H1 (cell line): Measurements from ENCODE around the gene EMC1. TPM values are rescaled to one million over a fixed set of nuclear protein-coding genes. Genes with fewer than 3 reads are reported as not detected.

Experiments
- FOSL1 ChIP-seq: IDR thresholded peaks from 2 replicates; pipeline ENCODE4 v1.6.1; 2011; ENCODE audit warnings: mild to moderate bottlenecking, low read depth, low read length, moderate library complexity; ENCODE audit not compliant: insufficient read depth
- HDAC2 ChIP-seq, 2 experiments: fragments of 300-600 bp in 1 of 2; sonication (generic) in 1 of 2; IDR thresholded peaks; 2 replicates each; pipeline ENCODE4 v1.6.1; 2011 to 2012; ENCODE audit warnings: low read depth in 2 of 2, low read length in 2 of 2, mild to moderate bottlenecking in 2 of 2, moderate library complexity in 2 of 2, borderline replicate concordance in 1 of 2, inconsistent platforms in 1 of 2
- RBBP5 ChIP-seq: IDR thresholded peaks from 2 replicates; pipeline ENCODE4 v1.7.1; 2012; ENCODE audit warnings: low read depth, mild to moderate bottlenecking, inconsistent platforms, low read length, moderate library complexity, borderline replicate concordance
- SAP30 ChIP-seq: fragments of 300-600 bp; sonication (generic); IDR thresholded peaks from 2 replicates; pipeline ENCODE4 v1.7.1; 2012; ENCODE audit warnings: low read length, moderate library complexity, mild to moderate bottlenecking, inconsistent platforms; ENCODE audit not compliant: insufficient read depth, insufficient replicate concordance
- SIX5 ChIP-seq: IDR thresholded peaks from 2 replicates; pipeline ENCODE4 v1.6.1; 2011; ENCODE audit warnings: mild to moderate bottlenecking, low read depth, low read length
- YY1 ChIP-seq: IDR thresholded peaks from 2 replicates; pipeline ENCODE4 v1.6.1; 2011; ENCODE audit warnings: low read depth, mild to moderate bottlenecking, low read length
- ZNF274 ChIP-seq: IDR thresholded peaks from 2 replicates; pipeline ENCODE4 v1.7.0; 2012; ENCODE audit warnings: low read length, borderline replicate concordance; ENCODE audit errors: extremely low read depth
- polyA plus RNA-seq, 7 experiments: library from polyadenylated mRNA; depleted of rRNA in 3 of 7; stranded (reverse) in 5 of 7; unstranded in 2 of 7; fragments of >200 nt in 5 of 7; fragments of 200-250 nt in 2 of 7; gene quantifications; 1 replicate in 5 of 7; 2 replicates in 1 of 7; 4 replicates in 1 of 7; pipeline versions ENCODE4 v1.2.1 to v1.2.3, GENCODE V29; 2011 to 2013; ENCODE audit warnings: missing spikeins in 2 of 7, mixed read lengths in 2 of 7
- total RNA-seq: library from RNA; stranded (reverse); fragmentation: NEBNext Ultra II Directional; extraction: Animal tissue kit (Norgen Biotek cat#: 25700); gene quantifications from 2 replicates; pipeline ENCODE4 v1.2.1, GENCODE V29; 2021

Gene EMC1
- total and polyA plus RNA-seq, 2 of the 8 experiments (the other 6 are each of a cell fraction or from before 2014, with no cell fraction given), result 51.0 to 53.5 TPM

DNA sequence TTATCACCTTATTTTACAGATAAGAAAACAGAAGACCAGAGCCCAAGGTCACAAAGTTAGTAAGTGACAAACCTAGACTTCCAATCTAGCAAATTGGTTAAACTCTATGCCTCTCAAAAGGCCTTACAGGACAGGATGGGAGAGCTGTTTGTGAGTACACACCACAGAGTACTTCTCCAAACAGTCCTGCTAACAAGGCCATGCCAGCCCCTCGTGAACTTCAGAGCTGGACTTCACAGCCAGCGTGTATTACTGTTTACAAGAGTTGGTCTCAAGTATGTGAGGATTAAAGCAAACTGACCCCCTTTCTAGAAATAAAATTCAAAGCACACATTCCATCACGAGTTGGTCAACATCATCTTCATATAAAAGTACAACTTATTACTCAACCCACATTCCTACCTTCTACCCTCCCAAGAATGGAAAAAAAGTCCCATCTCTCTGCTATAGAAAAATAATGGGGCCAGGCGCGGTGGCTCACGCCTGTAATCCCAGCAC, 21.4 kb downstream of the EMC1 start (continued):
- TF ChIP-seq ZNF274, result no peak
- TF ChIP-seq SIX5, result no peak
- TF ChIP-seq RBBP5, result no peak
- TF ChIP-seq SAP30, result no peak
- no peak for TF ChIP-seq FOSL1
- no peak for TF ChIP-seq HDAC2 (IDR thresholded peaks at IDR 0.05; ENCODE audit: borderline replicate concordance in 1 of 2, low read depth in 2 of 2, low read length in 2 of 2)
- no peak for TF ChIP-seq YY1
